ENCODE results near the gene CHCHD6. TPM values are rescaled to one million over a fixed set of nuclear protein-coding genes. Genes with fewer than 3 reads are reported as not detected.

Gene CHCHD6
- total and polyA plus RNA-seq, 4 donors: 2.0 to 5.1 (median 3.9) TPM

- Histone ChIP-seq H3K27ac (ENCODE audit: low read depth in 1 of 2, low read length in 2 of 2) (no peak overlapping the region), H3K4me3 (ENCODE audit: low read depth in 1 of 3, low read length in 3 of 3) (no peak overlapping the region), H3K27me3 (ENCODE audit: control insufficient read depth in 4 of 4, insufficient read depth in 4 of 4, low read length in 3 of 4) (no peaks in the 10 kb centered on the region), H3K4me1 (ENCODE audit: control insufficient read depth in 4 of 4, insufficient read depth in 4 of 4, low read length in 3 of 4) (no peaks in the 10 kb centered on the region), H3K9me3 (ENCODE audit: control insufficient read depth in 4 of 4, low read length in 3 of 4) (peaks cover 0 to 4% (median 0%) of the 10 kb centered on the region in 4 donors), H3K9ac (ENCODE audit: low read depth in 1 of 2, low read length in 2 of 2) (no peak overlapping the region), H3K36me3 (ENCODE audit: control insufficient read depth in 4 of 4, insufficient read depth in 3 of 4, low read depth in 1 of 4, low read length in 3 of 4) (peaks cover 0 to 3% (median 0%) of the 10 kb centered on the region in 4 donors)
- TF ChIP-seq EGR1 (IDR thresholded peaks at IDR 0.05; ENCODE audit: low read depth in 2 of 2) (no peak), TAF1 (conservative IDR thresholded peaks at IDR 0.05) (no peak), GABPA (IDR thresholded peaks at IDR 0.05 in 1 of 2, conservative IDR thresholded peaks at IDR 0.05 in 1 of 2) (no peak), MAX (IDR thresholded peaks at IDR 0.05) (no peak), YY1 (IDR thresholded peaks at IDR 0.05) (no peak), JUND (IDR thresholded peaks at IDR 0.05) (no peak), RXRA (IDR thresholded peaks at IDR 0.05) (no peak), FOXA2 (IDR thresholded peaks at IDR 0.05) (no peak), HNF4G (IDR thresholded peaks at IDR 0.05) (no peak), FOXA1 (IDR thresholded peaks at IDR 0.05) (no peak), HNF4A (conservative IDR thresholded peaks at IDR 0.05) (no peak), SP1 (IDR thresholded peaks at IDR 0.05) (no peak), NR2F2 (IDR thresholded peaks at IDR 0.05) (no peak), RAD21 (IDR thresholded peaks at IDR 0.05) (no peak)
- TF ChIP-seq, protein P1, sequence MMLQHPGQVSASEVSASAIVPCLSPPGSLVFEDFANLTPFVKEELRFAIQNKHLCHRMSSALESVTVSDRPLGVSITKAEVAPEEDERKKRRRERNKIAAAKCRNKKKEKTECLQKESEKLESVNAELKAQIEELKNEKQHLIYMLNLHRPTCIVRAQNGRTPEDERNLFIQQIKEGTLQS (IDR thresholded peaks at IDR 0.05): no peak
- TF ChIP-seq, protein P2, sequence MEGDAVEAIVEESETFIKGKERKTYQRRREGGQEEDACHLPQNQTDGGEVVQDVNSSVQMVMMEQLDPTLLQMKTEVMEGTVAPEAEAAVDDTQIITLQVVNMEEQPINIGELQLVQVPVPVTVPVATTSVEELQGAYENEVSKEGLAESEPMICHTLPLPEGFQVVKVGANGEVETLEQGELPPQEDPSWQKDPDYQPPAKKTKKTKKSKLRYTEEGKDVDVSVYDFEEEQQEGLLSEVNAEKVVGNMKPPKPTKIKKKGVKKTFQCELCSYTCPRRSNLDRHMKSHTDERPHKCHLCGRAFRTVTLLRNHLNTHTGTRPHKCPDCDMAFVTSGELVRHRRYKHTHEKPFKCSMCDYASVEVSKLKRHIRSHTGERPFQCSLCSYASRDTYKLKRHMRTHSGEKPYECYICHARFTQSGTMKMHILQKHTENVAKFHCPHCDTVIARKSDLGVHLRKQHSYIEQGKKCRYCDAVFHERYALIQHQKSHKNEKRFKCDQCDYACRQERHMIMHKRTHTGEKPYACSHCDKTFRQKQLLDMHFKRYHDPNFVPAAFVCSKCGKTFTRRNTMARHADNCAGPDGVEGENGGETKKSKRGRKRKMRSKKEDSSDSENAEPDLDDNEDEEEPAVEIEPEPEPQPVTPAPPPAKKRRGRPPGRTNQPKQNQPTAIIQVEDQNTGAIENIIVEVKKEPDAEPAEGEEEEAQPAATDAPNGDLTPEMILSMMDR (IDR thresholded peaks at IDR 0.05; ENCODE audit: low read depth, low read length, missing input control): no peak
- TF ChIP-seq, protein P3, sequence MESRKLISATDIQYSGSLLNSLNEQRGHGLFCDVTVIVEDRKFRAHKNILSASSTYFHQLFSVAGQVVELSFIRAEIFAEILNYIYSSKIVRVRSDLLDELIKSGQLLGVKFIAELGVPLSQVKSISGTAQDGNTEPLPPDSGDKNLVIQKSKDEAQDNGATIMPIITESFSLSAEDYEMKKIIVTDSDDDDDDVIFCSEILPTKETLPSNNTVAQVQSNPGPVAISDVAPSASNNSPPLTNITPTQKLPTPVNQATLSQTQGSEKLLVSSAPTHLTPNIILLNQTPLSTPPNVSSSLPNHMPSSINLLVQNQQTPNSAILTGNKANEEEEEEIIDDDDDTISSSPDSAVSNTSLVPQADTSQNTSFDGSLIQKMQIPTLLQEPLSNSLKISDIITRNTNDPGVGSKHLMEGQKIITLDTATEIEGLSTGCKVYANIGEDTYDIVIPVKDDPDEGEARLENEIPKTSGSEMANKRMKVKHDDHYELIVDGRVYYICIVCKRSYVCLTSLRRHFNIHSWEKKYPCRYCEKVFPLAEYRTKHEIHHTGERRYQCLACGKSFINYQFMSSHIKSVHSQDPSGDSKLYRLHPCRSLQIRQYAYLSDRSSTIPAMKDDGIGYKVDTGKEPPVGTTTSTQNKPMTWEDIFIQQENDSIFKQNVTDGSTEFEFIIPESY (IDR thresholded peaks at IDR 0.05): no peak
- TF ChIP-seq, protein P4, sequence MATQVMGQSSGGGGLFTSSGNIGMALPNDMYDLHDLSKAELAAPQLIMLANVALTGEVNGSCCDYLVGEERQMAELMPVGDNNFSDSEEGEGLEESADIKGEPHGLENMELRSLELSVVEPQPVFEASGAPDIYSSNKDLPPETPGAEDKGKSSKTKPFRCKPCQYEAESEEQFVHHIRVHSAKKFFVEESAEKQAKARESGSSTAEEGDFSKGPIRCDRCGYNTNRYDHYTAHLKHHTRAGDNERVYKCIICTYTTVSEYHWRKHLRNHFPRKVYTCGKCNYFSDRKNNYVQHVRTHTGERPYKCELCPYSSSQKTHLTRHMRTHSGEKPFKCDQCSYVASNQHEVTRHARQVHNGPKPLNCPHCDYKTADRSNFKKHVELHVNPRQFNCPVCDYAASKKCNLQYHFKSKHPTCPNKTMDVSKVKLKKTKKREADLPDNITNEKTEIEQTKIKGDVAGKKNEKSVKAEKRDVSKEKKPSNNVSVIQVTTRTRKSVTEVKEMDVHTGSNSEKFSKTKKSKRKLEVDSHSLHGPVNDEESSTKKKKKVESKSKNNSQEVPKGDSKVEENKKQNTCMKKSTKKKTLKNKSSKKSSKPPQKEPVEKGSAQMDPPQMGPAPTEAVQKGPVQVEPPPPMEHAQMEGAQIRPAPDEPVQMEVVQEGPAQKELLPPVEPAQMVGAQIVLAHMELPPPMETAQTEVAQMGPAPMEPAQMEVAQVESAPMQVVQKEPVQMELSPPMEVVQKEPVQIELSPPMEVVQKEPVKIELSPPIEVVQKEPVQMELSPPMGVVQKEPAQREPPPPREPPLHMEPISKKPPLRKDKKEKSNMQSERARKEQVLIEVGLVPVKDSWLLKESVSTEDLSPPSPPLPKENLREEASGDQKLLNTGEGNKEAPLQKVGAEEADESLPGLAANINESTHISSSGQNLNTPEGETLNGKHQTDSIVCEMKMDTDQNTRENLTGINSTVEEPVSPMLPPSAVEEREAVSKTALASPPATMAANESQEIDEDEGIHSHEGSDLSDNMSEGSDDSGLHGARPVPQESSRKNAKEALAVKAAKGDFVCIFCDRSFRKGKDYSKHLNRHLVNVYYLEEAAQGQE (IDR thresholded peaks at IDR 0.05): no peak
- WGBS: 93% methylated on average over 1 of the region's 1 CpG
- DNase-seq (ENCODE audit: low spot score): no peak
These were observed 19.8 kb downstream of the CHCHD6 start for GRCh38 chr3:126723801-126724200.

Measured in liver (tissue), 9 donors.